Stimulated activated CD8-positive, alpha-beta memory T cell treated with anti-CD3 and anti-CD28 coated beads, Interleukin-4, amount 100 ng/mL, for 1 hour (primary cell): ENCODE results near the gene IKZF3.
"Not testable (repeated sequence)": the region's sequence is repeated elsewhere in the genome, so short reads cannot be mapped to it uniquely, and the experiment has no call there.

ENCODE experiments used
- DNase-seq, 2 donors: peaks; one replicate each; pipeline ENCODE4 v3.0.0-alpha.2; 2020; ENCODE audit warnings: low read depth in 2 of 2, low spot score in 1 of 2

Gene IKZF3

DNA sequence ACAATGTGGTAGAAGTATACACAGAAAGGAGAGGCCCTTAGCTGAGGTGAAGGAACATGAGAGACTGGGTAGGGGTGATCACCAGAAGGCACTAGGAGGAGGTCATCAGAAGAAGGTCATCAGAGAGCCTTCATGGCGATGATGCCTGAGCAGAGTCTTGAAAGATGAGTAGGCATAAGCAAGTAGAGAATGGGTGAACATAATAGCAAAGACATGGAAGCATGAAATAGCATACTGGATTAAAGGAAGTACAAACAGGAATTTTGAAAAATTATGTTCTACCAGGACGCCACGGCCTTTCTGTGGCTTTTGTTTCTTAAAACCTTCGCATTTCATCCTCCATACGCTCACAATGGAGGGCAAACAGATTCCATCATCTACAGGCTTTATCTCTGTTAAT lies 2.9 kb downstream of the IKZF3 start:
- DNase-seq: no peak

DNA sequence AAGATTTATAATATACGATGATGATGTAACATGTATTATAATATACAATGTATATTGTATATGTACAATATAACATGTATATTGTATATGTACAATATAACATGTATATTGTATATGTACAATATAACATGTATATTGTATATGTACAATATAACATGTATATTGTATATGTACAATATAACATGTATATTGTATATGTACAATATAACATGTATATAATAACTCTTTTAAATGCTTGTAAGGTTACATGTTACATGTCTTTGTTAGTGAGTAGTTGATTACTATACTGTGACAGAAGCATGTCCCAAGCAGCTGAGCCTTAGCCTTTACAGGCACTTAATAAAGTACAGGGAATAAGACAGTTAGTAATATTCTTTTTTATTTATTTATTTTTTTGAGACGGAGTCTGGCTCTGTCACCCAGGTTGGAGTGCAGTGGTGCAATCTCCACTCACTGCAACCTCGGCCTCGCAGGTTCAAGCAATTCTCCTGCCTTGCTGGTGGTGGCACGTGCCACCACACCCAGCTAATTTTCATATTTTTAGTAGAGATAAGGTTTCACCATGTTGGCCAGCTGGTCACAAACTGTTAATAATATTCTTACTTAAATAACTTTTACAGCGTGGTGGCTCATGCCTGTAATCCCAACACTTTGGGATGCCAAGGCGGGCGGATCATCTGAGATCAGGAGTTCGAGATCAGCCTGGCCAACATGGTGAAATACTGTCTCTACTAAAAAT lies 8.0 kb downstream of the IKZF3 start:
- DNase-seq: not testable (repeated sequence)

DNA sequence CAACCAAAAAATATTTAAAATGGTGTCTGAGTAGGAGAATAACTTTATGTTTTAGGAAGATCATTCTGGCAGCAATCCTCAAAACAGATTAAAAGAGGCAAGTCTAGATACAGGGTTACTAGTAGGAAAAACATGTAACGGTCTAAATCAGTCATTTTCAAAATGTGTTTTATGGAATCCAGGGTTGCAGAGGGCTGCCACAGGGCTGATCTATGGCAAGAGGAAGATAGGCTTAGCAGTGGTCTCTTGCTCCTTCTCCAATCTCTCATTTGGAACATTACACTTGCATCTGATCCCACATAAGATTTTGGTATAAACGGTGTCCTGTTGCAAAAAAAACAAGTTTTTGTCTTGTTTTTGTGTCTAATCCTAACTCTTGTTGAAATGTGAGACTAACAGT lies 9.2 kb downstream of the IKZF3 start:
- DNase-seq: no peak

DNA sequence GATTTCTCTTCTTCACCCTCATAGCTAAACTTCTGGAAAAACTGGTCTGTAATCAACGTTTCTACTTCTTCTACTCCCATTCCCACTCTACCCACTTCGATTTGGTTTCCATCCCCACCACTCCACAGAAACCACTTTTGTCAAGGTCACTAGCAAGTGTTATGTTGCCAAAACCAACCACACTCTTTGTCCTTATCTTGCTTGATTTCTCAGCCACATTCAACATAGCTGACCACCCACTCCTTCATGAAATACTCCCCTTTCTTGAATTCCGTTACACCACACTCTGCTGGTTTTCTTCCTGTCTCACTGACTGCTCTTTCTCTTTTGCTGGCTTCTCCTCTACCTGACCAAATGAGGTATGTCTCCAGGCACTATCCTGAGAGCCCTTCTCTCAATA lies 11.9 kb downstream of the IKZF3 start:
- no peak for DNase-seq

DNA sequence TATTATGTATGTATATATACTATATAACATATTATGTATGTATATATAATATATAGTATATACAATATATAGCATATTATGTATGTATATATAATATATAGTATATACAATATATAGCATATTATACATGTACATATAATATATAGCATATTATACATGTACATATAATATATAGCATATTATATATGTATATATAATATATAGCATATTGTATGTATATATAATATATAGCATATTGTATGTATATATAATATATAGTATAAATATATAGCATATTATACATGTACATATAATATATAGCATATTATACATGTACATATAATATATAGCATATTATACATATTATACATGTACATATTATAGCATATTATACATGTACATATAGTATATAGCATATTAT lies 13.9 kb downstream of the IKZF3 start:
- not testable (repeated sequence) for DNase-seq

DNA sequence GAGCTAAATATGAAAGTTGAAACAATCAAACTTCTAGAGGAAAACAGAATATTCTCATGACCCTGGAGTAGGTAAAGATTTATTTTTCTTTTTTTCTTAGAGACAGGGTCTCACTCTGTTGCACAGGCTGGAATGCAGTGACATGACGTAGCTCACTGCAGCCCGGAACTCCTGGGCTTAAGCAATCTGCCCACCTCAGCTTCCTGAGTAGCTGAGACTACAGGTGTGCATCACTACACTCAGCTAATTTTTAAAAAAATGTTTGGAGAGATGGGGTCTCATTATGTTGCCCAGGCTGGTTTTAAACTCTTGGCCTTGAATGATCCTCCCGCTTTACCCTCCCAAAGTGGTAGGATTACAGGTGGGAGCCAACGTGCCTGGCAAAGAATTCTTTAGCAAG lies 15.5 kb downstream of the IKZF3 start:
- no peak for DNase-seq

DNA sequence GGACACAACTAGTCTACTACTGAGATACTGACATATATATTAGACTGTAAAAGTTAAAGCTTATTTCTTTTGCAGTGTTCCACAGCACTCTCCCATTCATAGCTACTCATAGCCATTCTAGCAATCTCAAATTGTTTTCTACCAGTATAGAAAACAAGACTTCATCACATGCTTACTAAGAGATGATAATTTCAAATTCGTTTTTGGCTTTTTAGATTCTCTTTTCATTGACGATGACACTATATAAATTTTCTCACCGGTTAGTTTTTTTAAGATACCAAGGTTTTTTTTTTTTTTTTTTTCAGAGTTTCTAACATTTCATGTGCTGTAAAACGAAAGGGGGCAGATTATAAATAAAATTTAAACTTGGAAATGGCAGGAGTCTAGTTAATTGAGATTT lies 17.9 kb downstream of the IKZF3 start:
- DNase-seq: no peak

DNA sequence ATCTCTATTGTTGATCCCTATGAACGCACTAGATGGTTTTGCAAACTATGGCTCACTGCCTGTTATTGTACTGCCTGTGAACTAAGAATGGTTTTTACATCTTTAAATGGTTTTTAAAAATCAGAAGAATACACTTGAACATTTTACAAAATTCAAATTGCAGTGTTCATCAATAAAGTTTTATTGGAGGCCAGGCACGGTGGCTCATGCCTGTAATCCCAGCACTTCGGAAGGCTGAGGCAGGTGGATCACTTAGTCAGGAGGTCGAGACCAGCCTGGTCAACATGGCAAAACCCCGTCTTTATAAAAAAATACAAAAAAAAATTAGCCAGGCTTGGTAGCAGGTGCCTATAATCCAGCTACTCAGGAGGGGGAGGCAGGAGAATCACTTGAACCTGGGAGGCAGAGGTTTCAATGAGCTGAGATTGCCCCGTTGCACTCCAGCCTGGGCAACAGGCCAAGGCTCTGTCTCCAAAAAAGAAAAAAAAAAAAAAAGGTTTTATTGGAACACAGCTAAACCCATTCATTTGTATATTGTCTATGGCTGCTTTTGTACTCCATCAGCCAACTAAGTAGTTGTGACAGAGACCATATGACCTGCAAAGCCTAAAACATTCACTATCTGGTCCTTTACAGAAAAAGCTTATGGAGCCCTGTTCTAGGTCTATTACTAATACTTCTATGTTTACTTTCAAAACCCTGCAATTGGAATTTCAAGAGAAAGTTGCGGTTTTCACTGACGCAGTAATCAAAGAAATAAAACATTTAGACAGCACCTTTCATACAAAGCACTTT lies 18.9 kb downstream of the IKZF3 start:
- DNase-seq: no peak

DNA sequence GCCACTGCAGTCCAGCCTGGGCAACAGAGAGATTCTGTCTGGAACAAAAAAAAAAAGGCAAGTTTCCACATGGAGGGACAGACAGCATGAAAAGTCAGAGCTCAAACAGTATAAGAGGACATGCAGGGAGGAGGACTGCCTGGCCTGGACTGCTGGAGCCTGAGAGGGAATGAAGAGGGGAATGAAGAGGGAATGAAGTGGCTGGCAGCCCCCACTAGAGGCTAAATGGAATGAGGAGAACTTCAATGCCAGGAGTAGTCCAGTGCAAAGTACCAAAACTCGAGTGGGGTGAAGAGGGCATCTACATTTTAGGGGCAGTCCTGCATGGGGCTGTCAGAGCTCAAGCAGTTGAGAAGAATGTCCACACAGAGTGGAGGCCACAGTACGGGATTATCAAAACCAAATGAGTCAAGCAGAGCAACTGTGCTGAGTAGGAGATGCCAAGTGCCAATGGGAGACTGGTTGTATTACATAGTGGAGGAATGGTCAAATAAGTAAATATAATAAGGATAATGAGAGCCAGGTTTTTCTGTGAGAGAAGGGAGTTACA lies 22.9 kb downstream of the IKZF3 start:
- DNase-seq: no peak

DNA sequence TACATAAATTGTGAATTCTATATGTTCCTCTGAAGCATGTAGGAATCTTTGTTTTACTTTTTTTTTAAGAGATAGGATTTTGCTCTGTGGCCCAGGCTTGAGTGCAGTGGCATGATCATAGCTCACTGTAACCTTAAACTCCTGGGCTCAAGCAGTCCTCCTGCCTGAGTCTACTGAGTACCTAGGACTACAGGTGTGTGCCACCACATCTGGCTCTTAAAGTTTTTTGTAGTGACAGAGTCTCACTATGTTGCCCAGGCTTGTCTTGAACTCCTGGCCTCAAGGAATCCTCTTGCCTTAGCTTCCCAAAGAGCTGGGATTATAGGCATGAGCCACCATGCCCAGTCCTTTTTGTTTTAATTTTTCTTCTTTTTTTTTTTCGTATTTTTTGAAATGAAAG lies 25.3 kb downstream of the IKZF3 start:
- no peak for DNase-seq

DNA sequence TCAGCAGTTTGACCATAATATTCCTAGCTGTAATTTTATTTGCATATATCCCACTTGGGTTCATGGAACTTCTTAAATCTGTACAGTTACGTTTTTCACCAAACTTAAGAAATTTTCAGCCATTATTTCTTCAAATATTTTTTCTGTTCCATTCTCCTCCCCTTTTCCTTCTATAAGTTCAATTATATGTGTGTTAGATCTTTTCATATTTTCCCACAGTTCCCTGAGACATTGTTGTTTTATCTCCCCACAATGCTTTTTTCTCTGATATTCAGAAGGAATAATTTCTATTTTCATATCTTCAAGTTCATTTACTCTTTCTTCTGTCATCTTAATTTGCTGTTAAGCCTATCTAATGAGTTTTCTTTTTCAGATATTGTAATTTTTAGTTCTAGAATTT lies 26.1 kb downstream of the IKZF3 start:
- no peak for DNase-seq

DNA sequence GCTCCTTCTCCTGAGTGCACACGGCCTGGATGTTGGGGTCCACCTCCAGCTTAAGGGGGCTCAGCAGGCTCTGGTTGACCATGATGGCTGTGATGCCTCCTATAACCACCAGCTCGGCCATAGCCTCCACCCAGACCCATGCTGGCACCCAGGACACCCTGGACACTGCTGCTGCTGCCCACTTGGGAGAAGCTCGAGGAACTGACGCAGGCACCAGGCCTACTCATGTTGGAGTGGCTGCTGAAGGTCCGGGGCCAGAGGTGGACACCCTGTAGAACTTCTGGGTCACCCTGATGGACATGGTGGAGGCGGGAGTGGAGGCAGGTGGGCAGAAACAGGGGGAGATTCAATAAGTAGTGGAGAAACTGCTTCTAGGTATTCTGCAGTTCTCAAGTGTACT lies 28.0 kb downstream of the IKZF3 start:
- no peak for DNase-seq

DNA sequence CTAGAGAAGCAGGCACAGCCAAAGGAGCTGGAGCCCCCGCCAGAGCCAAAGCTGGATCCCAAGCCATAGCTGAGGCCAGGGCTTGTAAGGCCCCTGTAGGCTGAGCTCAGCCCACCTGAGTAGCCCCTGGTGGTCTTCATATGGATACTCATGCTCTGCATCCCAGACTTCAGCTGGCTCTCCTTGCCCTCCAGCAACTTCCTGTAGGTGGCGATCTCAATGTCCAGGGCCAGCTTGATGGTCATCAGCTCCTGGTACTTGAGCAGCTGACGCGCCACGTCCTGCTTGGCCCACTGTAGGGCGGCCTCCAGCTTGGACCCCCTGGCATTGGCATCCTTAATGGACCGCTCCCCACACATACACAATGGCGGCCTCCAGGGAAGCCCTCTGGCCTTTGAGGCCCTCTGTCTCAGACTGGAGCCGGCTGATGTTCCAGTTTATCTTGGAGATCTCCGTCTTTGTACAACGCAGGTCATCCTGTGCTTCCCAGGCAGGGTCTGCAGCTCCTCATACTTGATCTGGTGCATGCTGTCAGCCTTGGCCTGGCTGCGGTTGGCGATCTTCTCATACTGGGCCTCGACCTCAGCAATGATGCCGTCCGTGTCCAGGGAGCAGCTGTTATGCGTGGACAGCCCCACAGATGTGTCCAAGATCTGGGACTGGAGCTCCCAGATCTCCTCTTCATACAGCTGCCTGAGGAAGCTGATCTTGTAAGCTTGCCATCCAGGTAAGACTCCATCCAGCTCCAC lies 28.9 kb downstream of the IKZF3 start:
- DNase-seq: no peak

DNA sequence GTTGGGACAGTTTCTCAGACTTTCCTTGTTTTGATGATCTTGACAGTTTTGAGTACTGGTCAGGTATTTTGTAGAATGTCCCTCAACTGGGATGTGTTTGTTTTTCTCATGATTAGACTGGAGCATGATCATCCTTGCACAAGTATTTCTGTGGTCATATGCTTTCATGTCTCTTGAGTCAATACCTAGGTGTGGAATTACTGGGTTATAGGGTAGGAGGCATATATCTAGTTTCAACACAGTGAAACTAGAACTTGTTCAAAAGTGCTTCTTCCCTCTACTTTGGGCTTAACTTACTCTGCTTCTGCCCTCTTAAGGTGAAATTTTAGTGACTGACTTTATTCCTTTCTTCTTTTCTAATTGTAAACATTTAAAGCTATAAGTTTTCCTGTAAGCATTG lies 30.1 kb downstream of the IKZF3 start:
- DNase-seq: no peak

DNA sequence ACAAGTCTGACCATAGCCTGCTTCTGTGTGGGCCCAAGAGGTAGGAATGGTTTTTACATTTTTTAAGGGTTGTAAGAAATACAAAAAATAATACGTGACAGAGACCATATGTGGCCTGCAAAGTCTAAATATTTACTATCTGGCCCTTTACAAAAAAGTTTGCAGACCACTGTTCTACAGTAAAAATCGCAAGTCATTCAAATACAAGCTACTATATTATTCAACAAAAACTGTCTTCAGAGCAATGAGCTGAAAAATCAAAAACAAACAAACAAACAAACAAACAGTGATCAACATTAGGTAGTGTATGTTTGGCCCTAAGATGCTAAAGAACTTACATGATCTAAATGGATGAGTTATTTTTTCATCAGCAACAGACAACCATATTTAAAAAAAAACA lies 32.5 kb downstream of the IKZF3 start:
- no peak for DNase-seq

DNA sequence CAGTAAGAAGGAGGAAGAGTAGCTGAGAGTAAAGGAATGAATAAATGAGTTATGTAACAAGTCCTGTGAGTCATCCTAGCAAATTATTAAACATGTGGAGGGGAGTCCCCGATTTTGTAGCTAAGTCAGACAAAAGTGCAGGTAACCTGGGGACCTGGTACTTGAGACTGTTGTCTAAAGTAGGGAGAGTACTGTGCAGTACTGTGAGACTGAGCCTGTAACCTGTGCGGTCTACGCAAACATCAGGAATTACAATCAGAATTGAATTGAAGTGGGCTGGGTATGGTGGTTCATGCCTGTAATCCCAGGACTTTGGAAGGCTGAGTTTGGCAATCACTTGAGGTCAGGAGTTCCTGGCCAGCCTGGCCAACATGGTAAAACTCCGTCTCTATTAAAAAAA lies 35.7 kb downstream of the IKZF3 start:
- no peak for DNase-seq

DNA sequence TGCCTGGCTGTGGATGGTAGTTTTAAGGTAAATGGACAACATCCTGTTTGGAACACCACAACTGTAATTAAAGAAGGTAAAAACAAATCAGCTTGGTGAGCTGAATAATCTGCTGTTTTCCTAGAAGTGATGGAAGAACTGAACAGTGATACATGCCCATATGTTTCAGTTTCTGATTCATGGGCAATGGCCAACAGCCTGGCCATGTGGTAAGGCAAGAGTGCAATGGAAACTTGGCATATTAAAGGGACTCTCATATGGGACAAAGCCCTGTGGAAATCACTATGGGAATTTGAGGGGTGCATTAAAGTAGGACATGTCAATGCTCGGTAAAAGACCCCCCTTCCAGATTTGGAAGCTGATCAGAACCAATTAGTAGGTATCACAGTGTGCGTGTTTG lies 37.8 kb downstream of the IKZF3 start:
- no peak for DNase-seq

DNA sequence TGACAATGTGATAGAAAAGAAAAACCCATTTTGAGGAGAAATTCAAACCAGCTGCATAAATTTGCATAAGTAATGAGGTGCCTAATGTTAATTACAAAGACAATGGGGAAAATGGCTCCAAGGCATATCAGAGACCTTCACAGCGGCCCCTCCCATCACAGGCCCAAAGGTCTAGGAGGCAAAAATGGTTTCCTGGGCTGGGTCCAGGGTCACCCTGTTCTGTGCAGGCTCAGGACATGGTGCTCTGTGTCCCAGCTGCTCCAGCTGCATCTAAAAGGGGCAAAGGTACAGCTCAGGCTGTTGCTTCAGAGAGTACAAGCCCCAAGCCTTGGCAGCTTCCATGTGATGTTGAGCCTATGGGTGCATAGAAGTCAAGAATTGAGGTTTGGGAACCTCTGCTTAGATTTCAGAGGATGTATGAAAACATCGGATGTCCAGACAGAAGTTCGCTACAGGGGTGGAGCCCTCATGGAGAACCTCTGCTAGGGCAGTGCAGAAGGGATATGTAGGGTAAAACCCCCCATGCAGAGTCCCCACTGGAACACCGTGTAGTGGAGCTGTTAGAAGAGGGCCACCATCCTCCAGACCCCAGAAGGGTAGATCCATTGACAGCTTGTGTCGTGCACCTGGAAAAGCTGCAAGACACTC lies 40.6 kb downstream of the IKZF3 start:
- DNase-seq: no peak

DNA sequence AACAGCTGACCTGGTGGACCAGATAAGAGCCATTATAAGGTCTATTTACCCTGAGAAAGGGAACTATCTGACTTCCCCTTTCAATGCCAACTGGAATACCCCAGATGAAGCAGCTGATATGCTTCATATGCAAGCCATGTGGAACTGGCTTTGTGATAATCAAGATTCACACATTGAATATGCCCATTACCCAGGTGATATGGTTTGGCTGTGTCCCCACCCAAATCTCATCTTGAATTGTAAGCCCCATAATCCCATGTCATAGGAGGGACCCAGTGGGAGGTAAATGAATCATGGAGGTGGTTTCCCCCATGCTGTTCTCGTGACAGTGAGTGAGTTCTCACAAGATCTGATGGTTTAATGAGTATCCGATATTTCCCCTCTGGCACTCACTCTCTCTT lies 42.1 kb downstream of the IKZF3 start:
- no peak for DNase-seq

DNA sequence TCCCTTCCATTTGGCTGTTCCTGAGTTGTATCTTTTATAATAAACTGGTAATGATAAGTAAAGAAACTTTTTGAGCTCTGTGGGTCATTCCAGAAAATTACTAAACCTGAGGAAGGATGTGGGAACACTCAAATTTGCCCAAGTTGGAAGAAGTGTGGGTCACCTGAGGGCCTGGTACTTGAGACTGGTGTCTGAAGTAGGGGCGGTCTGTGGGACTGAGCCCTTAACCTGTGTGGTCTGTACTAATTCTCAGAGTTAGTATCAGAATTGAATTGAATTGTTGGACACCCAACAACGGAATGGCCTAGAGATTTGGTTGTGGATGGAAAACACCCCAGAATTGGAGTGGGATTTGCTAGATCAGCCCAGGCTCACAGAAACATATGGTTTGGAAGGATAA lies 43.1 kb downstream of the IKZF3 start:
- no peak for DNase-seq

DNA sequence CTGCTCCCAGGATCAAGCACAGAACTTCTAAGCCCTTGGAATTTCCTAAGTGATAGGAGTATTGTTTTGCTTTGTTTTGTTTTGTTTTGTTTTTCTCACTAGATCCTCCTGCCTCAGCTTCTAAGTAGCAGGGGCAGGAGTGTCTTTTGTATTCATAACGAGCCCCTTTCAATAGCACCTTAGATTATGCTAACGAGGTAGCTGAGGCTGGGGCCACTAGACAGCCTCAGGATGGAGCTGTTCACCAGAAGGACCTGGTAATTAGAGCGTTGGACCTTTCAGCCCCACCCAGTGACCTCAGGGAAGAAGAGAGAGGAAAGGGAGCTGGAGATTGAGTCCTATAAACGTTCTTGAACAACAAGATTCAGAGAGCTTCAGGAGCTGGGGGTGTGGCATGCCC lies 43.6 kb downstream of the IKZF3 start:
- DNase-seq: no peak
